Stimulated activated naive CD8-positive, alpha-beta T cell treated with anti-CD3 and anti-CD28 coated beads, Interleukin-15, Interleukin-2, amounts not matched to agents 100 ng/mL and 50 ng/mL, for 24 hours (primary cell): ENCODE measurements around the gene ZNF20.
"Not testable (repeated sequence)": the region's sequence is repeated elsewhere in the genome, so short reads cannot be mapped to it uniquely, and the experiment has no call there.

Experiments used
- H3K27ac Mint-ChIP-seq: one replicate; pipeline ENCODE4 v1.8.0; 2021; ENCODE audit warnings: mild to moderate bottlenecking, mixed read lengths
- H3K27me3 Mint-ChIP-seq: one replicate; pipeline ENCODE4 v1.8.0; 2021; ENCODE audit warnings: mixed read lengths
- H3K36me3 Mint-ChIP-seq: one replicate; pipeline ENCODE4 v1.8.0; 2021; ENCODE audit warnings: low read depth, mixed read lengths
- H3K4me1 Mint-ChIP-seq: one replicate; pipeline ENCODE4 v1.8.0; 2021; ENCODE audit warnings: low read depth, mixed read lengths
- H3K4me3 Mint-ChIP-seq: one replicate; pipeline ENCODE4 v1.8.0; 2021; ENCODE audit warnings: mild to moderate bottlenecking, mixed read lengths
- H3K9me3 Mint-ChIP-seq: one replicate; pipeline ENCODE4 v1.8.0; 2021; ENCODE audit warnings: mixed read lengths

Gene ZNF20

DNA sequence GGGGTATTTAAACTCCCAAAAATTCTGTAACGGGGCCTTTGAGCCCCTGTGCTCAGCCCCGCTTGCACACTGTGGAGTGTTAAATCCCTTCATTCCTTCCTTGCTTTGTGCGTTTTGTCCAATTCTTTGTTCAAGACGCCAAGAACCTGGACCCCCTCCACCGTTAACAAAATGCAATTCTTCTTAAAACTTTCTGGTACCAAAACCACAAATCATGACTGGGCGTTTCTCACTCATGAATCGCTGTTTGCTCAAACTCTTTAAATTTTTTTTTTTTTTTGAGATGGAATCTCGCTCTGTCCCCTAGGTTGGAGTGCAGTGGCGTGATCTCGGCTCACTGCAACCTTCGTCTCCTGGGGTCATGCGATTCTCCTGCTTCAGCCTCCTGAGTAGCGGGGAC lies 881 bp downstream of the ZNF20 start:
- Mint-ChIP-seq H3K4me1 (peaks cover 36% of the 10 kb centered on the region), H3K27me3 (no peaks in the 10 kb centered on the region), H3K36me3 (peaks cover 23% of the 10 kb centered on the region), H3K27ac (no peak overlapping the region), H3K4me3 (peak overlapping the region; percentile 90), H3K9me3 (no peaks in the 10 kb centered on the region)

DNA sequence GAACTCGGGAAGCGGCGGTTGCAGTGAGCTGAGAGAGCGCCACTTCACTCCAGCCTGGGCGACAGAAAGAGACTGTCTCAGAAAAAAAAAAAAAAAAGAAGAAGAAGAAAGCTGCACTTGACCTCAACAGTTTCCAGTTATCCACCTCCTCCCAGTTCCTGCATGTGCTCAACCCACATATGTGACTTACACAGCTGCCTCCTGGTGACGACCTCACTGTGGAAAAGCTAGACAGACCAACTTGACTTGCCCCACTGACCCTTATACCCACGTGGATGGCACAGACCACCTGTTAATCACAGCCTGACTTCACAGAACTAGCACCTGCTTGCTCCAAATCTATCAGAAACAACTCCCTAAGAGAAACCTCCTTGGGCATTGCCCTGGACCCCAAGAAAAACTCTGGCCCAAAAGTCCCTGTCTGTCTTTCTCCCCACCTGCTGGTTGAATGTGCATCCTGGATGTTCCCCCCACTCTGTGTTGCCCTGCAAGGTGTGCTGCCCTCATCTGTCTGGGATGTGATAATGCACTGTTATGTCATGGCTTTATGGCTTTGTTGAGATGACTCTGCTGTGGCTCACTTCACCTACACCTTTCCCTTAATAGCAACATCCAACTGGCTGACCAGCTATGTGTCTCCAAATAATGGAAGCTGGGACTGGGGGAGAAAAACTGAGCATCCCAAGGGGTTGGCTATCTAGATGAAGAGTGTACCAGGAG lies 2.8 kb downstream of the ZNF20 start:
- peaks cover 42% of the 10 kb centered on the region for H3K36me3 Mint-ChIP-seq
- H3K27ac Mint-ChIP-seq: no peak overlapping the region

DNA sequence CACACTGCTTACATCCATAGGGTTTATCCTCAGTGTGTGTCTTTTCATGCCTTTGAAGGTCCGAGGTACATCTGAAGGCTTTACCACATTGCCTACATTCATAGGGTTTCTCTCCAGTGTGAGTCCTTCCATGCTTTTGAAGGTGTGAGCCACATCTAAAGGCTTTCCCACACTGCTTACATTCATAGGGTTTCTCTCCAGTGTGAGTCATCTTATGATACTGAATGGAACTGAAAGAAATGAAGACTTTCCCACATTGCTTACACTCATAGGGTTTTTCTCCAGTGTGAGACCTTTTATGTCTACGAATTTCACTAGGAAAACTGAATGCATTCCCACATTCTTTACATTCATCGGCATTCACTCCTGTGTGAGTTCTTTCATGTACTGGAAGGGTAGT lies 7.1 kb downstream of the ZNF20 start:
- no peak overlapping the region for H3K4me3 Mint-ChIP-seq
- peaks cover 24% of the 10 kb centered on the region for H3K9me3 Mint-ChIP-seq
- H3K27ac Mint-ChIP-seq: no peak overlapping the region
- H3K27me3 Mint-ChIP-seq: no peaks in the 10 kb centered on the region
- H3K4me1 Mint-ChIP-seq: peaks cover 9% of the 10 kb centered on the region
- H3K36me3 Mint-ChIP-seq: peaks cover 63% of the 10 kb centered on the region

More for the DNA sequence above, 2.8 kb downstream of the ZNF20 start:
- peaks cover 36% of the 10 kb centered on the region for H3K4me1 Mint-ChIP-seq
- H3K4me3 Mint-ChIP-seq: no peak overlapping the region
- H3K9me3 Mint-ChIP-seq: peaks cover 13% of the 10 kb centered on the region
- H3K27me3 Mint-ChIP-seq: no peaks in the 10 kb centered on the region

DNA sequence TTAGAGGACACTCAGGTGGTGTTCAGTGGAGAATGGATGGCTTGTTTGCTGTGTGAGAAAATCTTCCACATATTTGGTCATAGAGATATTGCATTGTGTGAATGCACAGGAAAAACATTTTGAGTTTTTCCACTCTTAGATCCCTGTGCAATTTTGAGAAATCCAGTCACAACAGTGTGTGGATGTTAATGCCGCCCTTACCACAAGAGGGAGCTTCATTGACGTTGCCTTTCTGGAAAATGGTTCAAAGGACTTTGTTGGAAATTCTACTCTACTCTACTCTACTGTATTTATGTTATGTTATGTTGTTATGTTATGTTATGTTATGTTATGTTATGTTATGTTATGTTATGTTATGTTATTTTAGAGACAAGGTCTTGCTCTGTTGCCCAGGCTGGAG lies 13.4 kb downstream of the ZNF20 start:
- H3K27me3 Mint-ChIP-seq: no peaks in the 10 kb centered on the region
- H3K4me3 Mint-ChIP-seq: no peak overlapping the region
- H3K27ac Mint-ChIP-seq: no peak overlapping the region
- H3K9me3 Mint-ChIP-seq: peaks cover 8% of the 10 kb centered on the region
- H3K36me3 Mint-ChIP-seq: peaks cover 14% of the 10 kb centered on the region
- H3K4me1 Mint-ChIP-seq: no peaks in the 10 kb centered on the region

DNA sequence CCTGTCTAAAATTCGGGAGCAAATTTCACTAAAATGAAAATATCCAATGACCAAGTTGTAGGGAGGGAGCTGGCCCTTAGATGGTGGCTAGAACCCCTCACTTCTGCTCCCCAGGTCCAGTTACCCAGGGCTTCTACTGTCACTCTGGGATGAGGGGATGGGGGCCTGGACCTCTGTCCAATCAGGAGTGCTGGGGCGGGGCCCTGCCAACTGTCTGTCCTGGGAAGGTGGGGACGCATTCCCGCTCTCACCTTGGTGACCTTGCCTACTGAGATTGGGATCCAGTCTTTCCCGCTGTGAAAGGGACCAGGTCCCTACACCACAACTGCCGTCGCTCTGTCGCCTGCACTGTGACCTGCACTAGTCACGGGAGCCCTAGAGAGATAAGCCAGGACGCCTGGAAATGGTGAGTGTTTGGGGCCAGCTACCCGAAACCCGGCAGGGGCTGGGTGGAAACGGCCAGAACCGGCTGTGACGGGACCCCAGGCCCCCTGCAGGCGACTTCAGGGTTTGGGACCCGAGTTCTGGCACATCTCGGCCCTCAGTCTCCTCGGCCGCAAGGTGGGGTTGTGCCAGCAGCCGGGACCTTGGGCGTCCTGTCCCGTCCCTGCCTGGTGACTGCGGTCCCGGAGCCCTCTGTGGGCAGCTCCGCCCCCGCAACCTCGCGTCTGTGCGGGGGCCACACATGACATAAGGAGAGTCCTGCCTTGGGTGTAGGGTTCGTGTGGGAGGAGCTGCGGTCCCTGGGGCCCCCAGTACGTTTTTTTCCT lies 22.8 kb downstream of the ZNF20 start:
- Mint-ChIP-seq H3K27me3 (no peaks in the 10 kb centered on the region), H3K4me1 (peaks cover 18% of the 10 kb centered on the region), H3K4me3 (no peak overlapping the region), H3K9me3 (peaks cover 10% of the 10 kb centered on the region), H3K36me3 (peaks cover 19% of the 10 kb centered on the region), H3K27ac (no peak overlapping the region)

DNA sequence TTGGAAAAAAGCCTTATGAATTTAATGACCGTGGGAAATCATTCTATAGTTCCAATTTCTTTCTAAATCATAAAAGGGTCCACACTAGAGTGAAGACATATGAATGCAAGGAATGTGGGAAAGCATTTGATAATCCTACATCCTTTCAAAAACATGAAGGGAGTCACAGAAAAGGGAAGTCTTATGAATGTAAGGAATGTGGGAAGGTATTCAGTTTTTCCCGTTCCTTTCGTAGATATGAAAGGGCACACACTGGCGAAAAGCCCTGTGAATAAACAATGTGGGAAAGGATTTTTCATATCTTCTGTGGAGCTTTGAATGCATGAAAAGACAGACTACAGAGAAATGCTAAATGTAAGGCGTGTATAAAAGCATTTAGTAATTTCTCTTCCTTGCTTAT lies 27.0 kb downstream of the ZNF20 start:
- Mint-ChIP-seq H3K4me3 (peak overlapping the region; percentile 32), H3K9me3 (peaks cover 21% of the 10 kb centered on the region), H3K27me3 (no peaks in the 10 kb centered on the region), H3K4me1 (peaks cover 26% of the 10 kb centered on the region), H3K36me3 (peaks cover 50% of the 10 kb centered on the region), H3K27ac (no peak overlapping the region)

DNA sequence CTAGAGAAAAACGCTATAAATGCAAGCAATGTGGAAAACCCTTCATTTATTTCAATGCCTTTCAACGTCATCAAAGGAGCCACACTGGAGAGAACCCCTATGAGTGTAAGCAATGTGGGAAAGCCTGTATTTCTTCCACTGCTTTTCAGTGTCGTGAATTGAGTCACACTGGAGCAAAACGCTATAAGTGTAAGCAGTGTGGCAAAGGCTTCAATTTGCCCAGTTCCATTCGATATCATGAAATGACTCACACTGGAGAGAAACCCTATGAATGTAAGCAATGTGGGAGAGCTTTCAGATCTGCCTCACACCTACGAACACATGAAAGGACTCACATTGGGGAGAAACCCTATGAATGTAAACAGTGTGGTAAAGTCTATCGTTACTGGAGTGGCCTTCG lies 27.4 kb downstream of the ZNF20 start:
- H3K27ac Mint-ChIP-seq: peak overlapping the region; percentile 38

DNA sequence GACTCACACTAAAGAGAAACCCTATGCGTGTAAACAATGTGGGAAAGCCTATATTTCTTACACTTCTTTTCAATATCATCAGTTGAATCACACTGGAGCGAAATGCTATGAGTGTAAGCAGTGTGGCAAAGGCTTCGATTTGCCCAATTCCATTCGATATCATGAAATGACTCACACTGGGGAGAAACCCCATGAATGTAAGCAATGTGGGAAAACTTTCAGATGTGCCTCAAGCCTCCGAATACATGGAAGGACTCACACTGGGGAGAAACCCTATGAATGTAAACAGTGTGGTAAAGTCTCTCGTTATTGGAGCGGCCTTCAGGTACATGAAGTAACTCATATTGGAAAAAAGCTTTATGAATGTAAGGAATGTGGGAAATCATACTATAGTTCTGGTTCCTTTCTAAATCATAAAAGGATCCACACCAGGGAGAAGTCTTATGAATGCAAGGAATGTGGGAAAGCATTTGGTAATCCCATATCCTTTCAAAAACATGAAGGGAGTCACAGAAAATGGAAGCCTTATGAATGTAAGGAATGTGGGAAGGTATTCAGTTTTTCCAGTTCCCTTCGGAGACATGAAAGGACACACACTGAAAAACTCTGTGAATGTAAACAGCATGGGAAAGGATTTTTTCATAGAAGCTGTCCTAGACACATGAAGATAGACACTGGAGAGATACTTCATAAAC lies 28.1 kb downstream of the ZNF20 start:
- Mint-ChIP-seq H3K4me1 (peaks cover 26% of the 10 kb centered on the region), H3K27me3 (no peaks in the 10 kb centered on the region), H3K9me3 (peaks cover 21% of the 10 kb centered on the region), H3K27ac (peak overlapping the region; percentile 38), H3K36me3 (peaks cover 50% of the 10 kb centered on the region), H3K4me3 (peak overlapping the region; percentile 3)

More for the DNA sequence above, 27.4 kb downstream of the ZNF20 start:
- H3K36me3 Mint-ChIP-seq: peaks cover 50% of the 10 kb centered on the region
- H3K9me3 Mint-ChIP-seq: peaks cover 21% of the 10 kb centered on the region
- no peaks in the 10 kb centered on the region for H3K27me3 Mint-ChIP-seq
- H3K4me1 Mint-ChIP-seq: peaks cover 26% of the 10 kb centered on the region
- peak overlapping the region; percentile 32 for H3K4me3 Mint-ChIP-seq

DNA sequence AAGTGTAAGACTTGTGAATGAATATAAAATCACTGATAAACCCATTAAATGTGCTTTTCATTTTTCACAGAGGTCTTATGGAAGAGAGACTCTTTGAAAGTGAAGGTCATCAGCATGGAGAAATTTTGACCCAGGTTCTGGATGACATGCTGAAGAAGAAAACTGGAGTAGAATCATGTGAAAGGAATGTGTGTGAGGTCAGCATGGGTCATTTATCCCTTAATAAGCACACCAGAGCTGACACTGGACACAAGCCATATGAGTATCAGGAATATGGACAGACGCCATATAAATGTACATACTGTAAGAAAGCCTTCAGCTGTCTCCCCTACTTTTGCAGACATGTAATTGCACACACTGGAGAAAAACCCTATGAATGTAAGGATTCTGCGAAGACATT lies 29.0 kb downstream of the ZNF20 start:
- peaks cover 21% of the 10 kb centered on the region for H3K9me3 Mint-ChIP-seq
- peaks cover 52% of the 10 kb centered on the region for H3K36me3 Mint-ChIP-seq

DNA sequence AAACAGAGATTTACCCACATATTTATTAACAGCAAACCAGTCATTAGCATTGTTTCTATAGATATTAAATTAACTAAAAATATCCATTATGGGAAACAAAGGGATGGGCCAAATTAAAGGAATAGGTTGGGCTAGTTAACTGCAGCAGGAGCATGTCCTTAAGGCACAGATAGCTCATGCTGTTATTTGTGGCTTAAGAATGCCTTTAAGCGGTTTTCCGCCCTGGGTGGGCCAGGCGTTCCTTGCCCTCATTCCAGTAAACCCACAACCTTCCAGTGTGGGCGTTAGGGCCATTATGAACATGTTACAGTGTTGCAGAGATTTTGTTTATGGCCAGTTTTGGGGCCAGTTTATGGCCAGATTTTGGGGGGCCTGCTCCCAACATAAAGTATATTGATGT lies 36.2 kb downstream of the ZNF20 start:
- Mint-ChIP-seq H3K9me3 (peaks cover 15% of the 10 kb centered on the region), H3K36me3 (peaks cover 23% of the 10 kb centered on the region)
- not testable (repeated sequence) for H3K4me1 Mint-ChIP-seq, H3K27ac Mint-ChIP-seq, H3K27me3 Mint-ChIP-seq, H3K4me3 Mint-ChIP-seq

More for the DNA sequence above, 29.0 kb downstream of the ZNF20 start:
- no peak overlapping the region for H3K27ac Mint-ChIP-seq
- peaks cover 27% of the 10 kb centered on the region for H3K4me1 Mint-ChIP-seq
- no peak overlapping the region for H3K4me3 Mint-ChIP-seq
- H3K27me3 Mint-ChIP-seq: no peaks in the 10 kb centered on the region

DNA sequence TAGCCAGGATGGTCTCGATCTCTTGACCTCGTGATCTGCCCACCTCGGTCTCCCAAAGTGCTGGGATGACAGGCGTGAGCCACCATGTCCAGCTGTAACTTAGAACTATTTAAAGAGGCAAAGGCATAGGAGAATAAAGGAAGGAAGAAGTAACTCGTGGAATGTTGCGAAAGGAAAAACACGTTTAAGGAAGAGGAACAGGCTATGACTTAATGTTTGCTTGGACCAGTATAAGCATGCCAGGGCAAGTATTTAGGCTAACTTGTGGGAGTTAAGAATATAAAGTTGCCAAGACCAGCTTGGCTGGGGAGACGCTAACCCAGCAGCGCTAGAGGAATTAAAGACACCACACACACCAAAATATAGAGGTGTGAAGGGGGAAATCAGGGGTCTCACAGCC lies 42.1 kb downstream of the ZNF20 start:
- Mint-ChIP-seq H3K27ac (no peak overlapping the region), H3K36me3 (peaks cover 50% of the 10 kb centered on the region), H3K4me1 (peaks cover 12% of the 10 kb centered on the region), H3K9me3 (peaks cover 14% of the 10 kb centered on the region), H3K27me3 (peaks cover 7% of the 10 kb centered on the region), H3K4me3 (no peak overlapping the region)

DNA sequence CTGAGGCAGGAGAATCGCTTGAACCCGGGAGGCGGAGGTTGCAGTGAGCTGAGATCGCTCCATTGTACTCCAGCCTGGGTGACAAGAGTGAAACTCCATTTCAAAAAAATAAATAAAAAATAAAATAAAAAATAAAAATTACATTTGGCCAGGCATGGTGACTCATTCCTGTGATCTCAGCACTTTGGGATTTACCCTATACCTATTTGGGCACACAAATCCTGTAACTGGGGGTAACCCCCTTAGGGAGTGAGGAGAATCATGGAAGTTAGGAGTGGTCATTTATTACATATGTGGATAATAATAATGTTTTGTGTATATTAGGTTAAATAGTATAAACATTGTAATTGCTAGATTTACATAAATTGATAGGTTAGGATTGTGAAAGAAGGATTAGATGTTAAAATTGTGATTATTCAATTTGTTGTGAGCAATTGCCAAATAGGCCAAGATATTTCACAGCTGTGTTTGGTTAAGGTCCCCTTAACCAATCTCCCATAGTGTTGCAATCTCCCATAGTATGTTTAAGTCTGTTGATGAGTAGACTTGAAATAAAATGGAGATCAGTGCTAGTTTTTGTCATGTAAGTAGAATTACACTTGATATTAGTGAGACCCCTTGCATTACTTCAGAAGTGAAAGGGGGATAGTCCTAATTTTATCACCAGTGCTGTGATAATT lies 44.9 kb downstream of the ZNF20 start:
- Mint-ChIP-seq H3K4me1 (peaks cover 13% of the 10 kb centered on the region), H3K4me3 (no peak overlapping the region), H3K9me3 (peaks cover 14% of the 10 kb centered on the region), H3K27ac (no peak overlapping the region), H3K36me3 (peaks cover 46% of the 10 kb centered on the region), H3K27me3 (peaks cover 7% of the 10 kb centered on the region)

DNA sequence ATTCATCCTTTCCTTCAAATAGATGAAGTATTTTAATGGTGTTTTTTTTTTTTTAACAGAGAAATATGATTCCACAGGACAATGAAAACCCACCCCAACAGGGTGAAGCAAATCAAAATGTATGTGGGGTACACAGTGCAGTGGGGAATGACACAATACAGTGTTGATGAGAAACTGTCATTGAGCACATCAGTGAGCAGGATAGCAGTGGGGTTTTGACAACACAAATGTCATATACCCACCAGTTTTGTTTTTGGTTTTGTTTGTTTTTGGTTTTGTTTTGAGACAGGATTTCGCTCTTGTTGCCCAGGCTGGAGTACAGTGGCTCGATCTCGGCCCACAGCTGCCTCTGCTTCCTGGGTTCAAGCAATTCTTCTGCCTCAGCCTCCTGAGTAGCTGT lies 46.4 kb downstream of the ZNF20 start:
- Mint-ChIP-seq H3K4me3 (peak overlapping the region; percentile 51), H3K4me1 (peaks cover 13% of the 10 kb centered on the region), H3K27ac (no peak overlapping the region), H3K27me3 (peaks cover 7% of the 10 kb centered on the region), H3K9me3 (peaks cover 4% of the 10 kb centered on the region), H3K36me3 (peaks cover 36% of the 10 kb centered on the region)

DNA sequence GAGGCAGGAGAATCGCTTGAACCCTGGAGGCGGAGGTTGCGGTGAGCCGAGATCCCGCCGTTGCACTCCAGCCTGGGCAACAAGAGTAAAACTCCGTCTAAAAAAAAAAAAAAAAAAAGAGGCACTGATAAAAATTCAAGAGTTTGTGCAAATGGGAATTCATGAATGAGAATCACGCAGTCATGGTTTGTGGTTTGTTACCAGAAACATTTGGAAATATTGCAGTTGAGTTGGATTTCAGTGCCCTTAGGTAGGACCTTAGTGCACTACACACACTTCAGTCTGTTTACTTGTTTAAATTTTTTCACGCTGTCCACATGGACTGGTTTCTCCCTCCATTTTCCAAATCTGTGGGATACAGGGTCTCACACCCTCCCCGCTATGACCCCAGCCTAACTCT lies 47.2 kb downstream of the ZNF20 start:
- H3K4me1 Mint-ChIP-seq: peaks cover 13% of the 10 kb centered on the region
- H3K4me3 Mint-ChIP-seq: peak overlapping the region; percentile 86
- peaks cover 7% of the 10 kb centered on the region for H3K27me3 Mint-ChIP-seq
- H3K27ac Mint-ChIP-seq: peak overlapping the region; percentile 78
- peaks cover 2% of the 10 kb centered on the region for H3K9me3 Mint-ChIP-seq
- peaks cover 28% of the 10 kb centered on the region for H3K36me3 Mint-ChIP-seq
